K562 (cell line): Measurements from ENCODE around the gene ZNF273. TPM values are rescaled to one million over a fixed set of nuclear protein-coding genes. Genes with fewer than 3 reads are reported as not detected.
"Not testable (repeated sequence)": the region's sequence is repeated elsewhere in the genome, so short reads cannot be mapped to it uniquely, and the experiment has no call there.

ENCODE experiments used
- ATAC-seq: fragments of 200-7000 bp; cut with Tn5 transposase; 3 replicates; pipeline ENCODE4 v1.9.1; 2020; ENCODE audit warnings: moderate library complexity
- BruUV-seq: library from RNA; stranded (reverse); fragments of 400-500 nt; replicated peaks from 2 replicates; lab custom pipeline; 2021; lab: Mats Ljungman, UMichigan
- CTCF ChIA-PET: fragments of 300-600 bp; formaldehyde crosslinking; extraction: SDS; loops from one replicate; lab custom pipeline; 2021; ENCODE audit warnings: low intra/inter-chr PET ratio; lab: Yijun Ruan, JAX
- POLR2A ChIA-PET: fragments of 300-600, 350-650 bp; sonication (Branson Sonifier 250); formaldehyde crosslinking; extraction: SDS; loops from one replicate; lab custom pipeline; 2021; ENCODE audit warnings: antibody characterized with exemption, inconsistent platforms; lab: Yijun Ruan, JAX
- DNase-seq, 4 experiments: peaks; one replicate each; pipeline versions ENCODE4 v3.0.0 to v3.0.0-alpha.2; 2011 to 2018; ENCODE audit warnings: low spot score in 3 of 4, mixed read lengths in 3 of 4; ENCODE audit errors: extremely low read depth in 1 of 4
- FAIRE-seq: peaks from 2 replicates; lab custom pipeline; 2011; peaks lifted over from hg19 to GRCh38; lab: Jason Lieb, UNC
- H2AFZ ChIP-seq: 2 replicates; pipeline ENCODE4 v1.6.0; 2011; ENCODE audit warnings: low read depth, low read length, control low read depth, inconsistent platforms
- H3K27ac ChIP-seq: fragments of 200-600 bp; 3 replicates; pipeline ENCODE4 v1.8.0; 2011; ENCODE audit warnings: low read depth, mild to moderate bottlenecking, control low read depth, inconsistent platforms, low read length, moderate library complexity, mixed read lengths; ENCODE audit errors: extremely low read depth
- H3K27me3 ChIP-seq, 2 experiments: fragments of 300-600 bp in 1 of 2; 2 replicates in 1 of 2; 3 replicates in 1 of 2; pipeline versions ENCODE4 v1.6.0 to v1.8.0; 2011; ENCODE audit warnings: inconsistent platforms in 2 of 2, low read length in 2 of 2, mild to moderate bottlenecking in 1 of 2, mixed read lengths in 1 of 2, moderate library complexity in 1 of 2; ENCODE audit not compliant: control insufficient read depth in 2 of 2, insufficient read depth in 2 of 2
- H3K36me3 ChIP-seq: fragments of 300-600 bp; 3 replicates; pipeline ENCODE4 v1.8.0; 2011; ENCODE audit warnings: mild to moderate bottlenecking, low read length, inconsistent platforms; ENCODE audit not compliant: control insufficient read depth, insufficient read depth
- H3K4me1 ChIP-seq, 2 experiments: fragments of 200-600 bp in 1 of 2; replicated peaks in 1 of 2; 2 replicates in 1 of 2; 3 replicates in 1 of 2; pipeline versions ENCODE4 v1.5.1 to v1.8.0; 2011; ENCODE audit warnings: inconsistent platforms in 2 of 2, low read length in 2 of 2, mild to moderate bottlenecking in 1 of 2, mixed read lengths in 1 of 2, moderate library complexity in 1 of 2; ENCODE audit not compliant: control insufficient read depth in 2 of 2, insufficient read depth in 2 of 2
- H3K4me2 ChIP-seq: 2 replicates; pipeline ENCODE4 v1.6.1; 2011; ENCODE audit warnings: low read length, control low read depth, inconsistent platforms, mixed read lengths; ENCODE audit not compliant: insufficient read depth
- H3K4me3 ChIP-seq: fragments of 200-600 bp; sonication (generic), shearing (Covaris generic); 2 replicates; pipeline ENCODE4 v1.5.1; 2016; ENCODE audit warnings: control low read depth, inconsistent platforms
- H3K79me2 ChIP-seq: fragments of 200-600 bp; 3 replicates; pipeline ENCODE4 v1.8.0; 2011; ENCODE audit warnings: low read length, inconsistent platforms; ENCODE audit not compliant: control insufficient read depth, insufficient read depth
- H3K9ac ChIP-seq, 2 experiments: 2 replicates each; pipeline versions ENCODE4 v1.6.0 to v1.6.1; 2011; ENCODE audit warnings: low read depth in 2 of 2, low read length in 2 of 2, control low read depth in 1 of 2, inconsistent platforms in 1 of 2, mild to moderate bottlenecking in 1 of 2, mixed read lengths in 1 of 2; ENCODE audit not compliant: insufficient read depth in 1 of 2
- H3K9me1 ChIP-seq: one replicate; pipeline ENCODE4 v1.6.0; 2011; ENCODE audit warnings: inconsistent platforms, mild to moderate bottlenecking, low read length, moderate library complexity; ENCODE audit not compliant: control insufficient read depth, insufficient read depth
- H3K9me3 ChIP-seq: replicated peaks from 2 replicates; pipeline ENCODE4 v1.5.1; 2011; ENCODE audit warnings: low read depth, low read length, inconsistent platforms; ENCODE audit not compliant: control insufficient read depth, insufficient read depth
- H4K20me1 ChIP-seq: replicated peaks from 2 replicates; pipeline ENCODE4 v1.6.1; 2011; ENCODE audit warnings: low read length, inconsistent platforms, mixed read lengths; ENCODE audit not compliant: control insufficient read depth, insufficient read depth
- BRD9 ChIP-seq: fragments of 450-650 bp; IDR thresholded peaks from 2 replicates; pipeline ENCODE4 v1.6.1; 2018; ENCODE audit warnings: low read depth; ENCODE audit not compliant: partially characterized antibody
- EHMT2 ChIP-seq: fragments of 450-650 bp; IDR thresholded peaks from 2 replicates; pipeline ENCODE4 v1.6.1; 2018; ENCODE audit warnings: antibody characterized with exemption
- EP300 ChIP-seq: IDR thresholded peaks from 2 replicates; pipeline ENCODE4 v1.6.1; 2012; ENCODE audit warnings: low read length, improper control_type of control experiment
- FOSL1 ChIP-seq: fragments of 200-800 bp; sonication (Bioruptor generic); conservative IDR thresholded peaks from 2 replicates; pipeline ENCODE4 v1.6.1; 2016; ENCODE audit warnings: missing genetic modification characterization, missing compliant biosample characterization
- HDGF ChIP-seq: fragments of 450-650 bp; IDR thresholded peaks from 2 replicates; pipeline ENCODE4 v1.6.1; 2016
- MGA ChIP-seq: fragments of 450-650 bp; IDR thresholded peaks from 2 replicates; pipeline ENCODE4 v1.6.1; 2016; ENCODE audit warnings: mild to moderate bottlenecking, moderate library complexity
- WGBS: fragments of 100-300 bp; shearing (Covaris generic); methylation state at CpG from one replicate; pipeline ENCODE4 v1.1.6; 2016; ENCODE audit warnings: low coverage, mixed read lengths; ENCODE audit not compliant: insufficient coverage; ENCODE audit errors: missing lambda C conversion rate; 5-methylcytosine and 5-hydroxymethylcytosine counted together
- in situ Hi-C: fragments of 300-500 bp; cut with MboI; formaldehyde crosslinking; loops from 4 replicates; pipeline ENCODE4 v1.15.0; 2018; ENCODE audit warnings: inconsistent platforms, mixed read lengths
- intact Hi-C: fragments of 100-400 bp; cut with micrococcal nuclease; formaldehyde crosslinking; loops from 2 replicates; pipeline ENCODE4 v1.14.2; 2022
- polyA plus RNA-seq, 8 experiments: library from polyadenylated mRNA; depleted of rRNA in 4 of 8; stranded (reverse) in 5 of 8; unstranded in 3 of 8; fragments of >200 nt; fragmentation: Nextera tagmentation in 2 of 8; fragmentation: Illumina TruSeq in 1 of 8; extraction: Ambion mirVana in 2 of 8; extraction: Trizol in 1 of 8; gene quantifications; 2 replicates each; pipeline versions ENCODE4 v1.2.1 to v1.2.3, GENCODE V29; 2011 to 2014; ENCODE audit warnings: inconsistent platforms in 1 of 8, missing spikeins in 1 of 8
- total RNA-seq, 7 experiments: library from RNA; depleted of rRNA in 6 of 7; stranded (reverse); fragments of >200 nt in 6 of 7; fragmentation: Illumina TruSeq in 2 of 7; extraction: Trizol in 2 of 7; gene quantifications; 2 replicates each; pipeline versions ENCODE4 v1.2.1 to v1.2.3, GENCODE V29; 2011 to 2021; ENCODE audit warnings: low replicate concordance in 1 of 7

The ZNF273 gene
- total and polyA plus RNA-seq, 9 of the 15 experiments (the other 6 are each of a cell fraction or from before 2014, with no cell fraction given), result 13.3 to 37.0 (median 20.7) TPM

GRCh38 chr7:64944667-64945502, 41.8 kb downstream of the ZNF273 start:
- H3K9me1 ChIP-seq, H3K36me3 ChIP-seq, H3K27me3 ChIP-seq, H3K79me2 ChIP-seq, POLR2A ChIA-PET, BruUV-seq, CTCF ChIA-PET, H4K20me1 ChIP-seq: not testable (repeated sequence)
- Histone ChIP-seq H3K4me1 (peaks cover 21 to 41% of the 10 kb centered on the region in 2 experiments), H3K27ac (peak overlapping the region; percentile 88), H2AFZ (0 out of 2 replicates have a peak overlapping the region, but pooled peaks have one; percentile 34), H3K9ac (peak overlapping the region; percentile 66 to 68; a peak in 3 of 4 replicates), H3K4me2 (peak overlapping the region; percentile 80), H3K9me3 (peaks cover 17% of the 10 kb centered on the region), H3K4me3 (peak overlapping the region; percentile 3; the same call in 1 of the 2 replicates)
- FAIRE-seq (peak; percentile 100), ATAC-seq (peak; percentile 95), DNase-seq (peak in 3 of 4 experiments; percentile 34 to 93 (median 74))
- intact Hi-C loops (loop anchor here (5.0 kb wide), 2 partner anchors 43 to 308 kb away; partner anchors contain the start of gene ZNF273), in situ Hi-C loops (loop anchor here (5.0 kb wide), 1 partner anchor 277 kb away; no protein-coding TSS in a partner anchor)
- 25% methylated on average over 5 of the region's 5 CpGs for WGBS
- TF ChIP-seq EP300 (peak; percentile 80), FOSL1 (tag) (peak; percentile 80), MGA (peak; percentile 67; the same call in 1 of the 2 replicates), EHMT2 (peak; percentile 36; the same call in 1 of the 2 replicates), HDGF (peak; percentile 70; the same call in 1 of the 2 replicates), BRD9 (peak; percentile 3)
